Esophagus squamous epithelium (tissue), 5 donors: ENCODE data around the gene ISM2. TPM values are rescaled to one million over a fixed set of nuclear protein-coding genes. Genes with fewer than 3 reads are reported as not detected.

Source experiments
- DNase-seq: peaks from one replicate; lab custom pipeline; 2025; lab: John Stamatoyannopoulos, UW
- H3K27ac ChIP-seq, 4 donors: fragments of 200-600 bp; sonication (generic); one replicate each; pipeline ENCODE4 v1.5.1; 2016 to 2019; ENCODE audit warnings: mild to moderate bottlenecking in 1 of 4
- H3K27me3 ChIP-seq, 4 donors: fragments of 200-600 bp; sonication (generic); 1 replicate in 3 of 4; 2 replicates in 1 of 4; pipeline versions ENCODE4 v1.5.1 to v1.6.0; 2017 to 2021; ENCODE audit warnings: antibody characterized with exemption in 1 of 4
- H3K36me3 ChIP-seq, 3 donors: fragments of 200-600 bp; sonication (generic); one replicate each; pipeline ENCODE4 v1.5.1; 2016 to 2019
- H3K4me1 ChIP-seq, 3 donors: fragments of 200-600 bp; sonication (generic); one replicate each; pipeline ENCODE4 v1.5.1; 2017 to 2019
- H3K4me3 ChIP-seq, 4 donors: fragments of 200-600 bp; sonication (generic); 1 replicate in 3 of 4; 2 replicates in 1 of 4; pipeline ENCODE4 v1.5.1; 2016 to 2019; ENCODE audit warnings: mild to moderate bottlenecking in 2 of 4, moderate library complexity in 1 of 4
- H3K9me3 ChIP-seq, 3 donors: fragments of 200-600 bp; sonication (generic); one replicate each; pipeline ENCODE4 v1.5.1; 2016 to 2019
- POLR2A ChIP-seq, 4 donors: fragments of 450-650 bp; IDR thresholded peaks; one replicate each; pipeline ENCODE4 v1.6.1; 2017; ENCODE audit warnings: antibody characterized with exemption in 4 of 4, mild to moderate bottlenecking in 4 of 4, moderate library complexity in 3 of 4
- WGBS, 2 donors: methylation state at CpG; one replicate each; pipeline ENCODE4 v1.1.5; 2018; 5-methylcytosine and 5-hydroxymethylcytosine counted together
- intact Hi-C: fragments of 100-400 bp; cut with DNase I; formaldehyde crosslinking; loops from one replicate; pipeline ENCODE4 v1.15.0; 2022
- total RNA-seq, 4 donors: library from RNA; depleted of rRNA; stranded (reverse); fragments of >200 nt; gene quantifications; one replicate each; pipeline ENCODE4 v1.1.0, GENCODE V29; 2016
- TF ChIP-seq, protein P1 (sequence below), 6 experiments: fragments of 450-650 bp in 4 of 6; fragments of 200-600 bp in 2 of 6; sonication (generic) in 2 of 6; IDR thresholded peaks; one replicate each; pipeline ENCODE4 v1.5.1; 2016 to 2019; ENCODE audit warnings: antibody characterized with exemption in 6 of 6, mild to moderate bottlenecking in 4 of 6, moderate library complexity in 4 of 6
- donor health status: DM: yes; HTN: yes; CAD: no.

The ISM2 gene
- total RNA-seq, 4 donors from 2014 or later = 1.6 to 1.7 TPM; not detected in 2

- H3K36me3 ChIP-seq = peaks cover 2 to 44% (median 15%) of the 10 kb centered on the region in 3 donors
- peaks cover 0 to 38% (median 19%) of the 10 kb centered on the region in 3 donors for H3K4me1 ChIP-seq
- peak overlapping the region in 2 of 4 donors; percentile 92 to 99 for H3K4me3 ChIP-seq
- no peaks in the 10 kb centered on the region for H3K9me3 ChIP-seq
- no peak overlapping the region for H3K27ac ChIP-seq
- TF ChIP-seq, protein P1, sequence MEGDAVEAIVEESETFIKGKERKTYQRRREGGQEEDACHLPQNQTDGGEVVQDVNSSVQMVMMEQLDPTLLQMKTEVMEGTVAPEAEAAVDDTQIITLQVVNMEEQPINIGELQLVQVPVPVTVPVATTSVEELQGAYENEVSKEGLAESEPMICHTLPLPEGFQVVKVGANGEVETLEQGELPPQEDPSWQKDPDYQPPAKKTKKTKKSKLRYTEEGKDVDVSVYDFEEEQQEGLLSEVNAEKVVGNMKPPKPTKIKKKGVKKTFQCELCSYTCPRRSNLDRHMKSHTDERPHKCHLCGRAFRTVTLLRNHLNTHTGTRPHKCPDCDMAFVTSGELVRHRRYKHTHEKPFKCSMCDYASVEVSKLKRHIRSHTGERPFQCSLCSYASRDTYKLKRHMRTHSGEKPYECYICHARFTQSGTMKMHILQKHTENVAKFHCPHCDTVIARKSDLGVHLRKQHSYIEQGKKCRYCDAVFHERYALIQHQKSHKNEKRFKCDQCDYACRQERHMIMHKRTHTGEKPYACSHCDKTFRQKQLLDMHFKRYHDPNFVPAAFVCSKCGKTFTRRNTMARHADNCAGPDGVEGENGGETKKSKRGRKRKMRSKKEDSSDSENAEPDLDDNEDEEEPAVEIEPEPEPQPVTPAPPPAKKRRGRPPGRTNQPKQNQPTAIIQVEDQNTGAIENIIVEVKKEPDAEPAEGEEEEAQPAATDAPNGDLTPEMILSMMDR (IDR thresholded peaks at IDR 0.05) = no peak
- TF ChIP-seq POLR2A (IDR thresholded peaks at IDR 0.05) = no peak
- DNase-seq = no peak
- no peaks in the 10 kb centered on the region for H3K27me3 ChIP-seq
- intact Hi-C loops = no loop called here
- 62 to 69% methylated on average over 2 of the region's 2 CpGs for WGBS, 2 donors
Measured at GRCh38 chr14:77455966-77456640, 42.5 kb downstream of the ISM2 start.

DNA sequence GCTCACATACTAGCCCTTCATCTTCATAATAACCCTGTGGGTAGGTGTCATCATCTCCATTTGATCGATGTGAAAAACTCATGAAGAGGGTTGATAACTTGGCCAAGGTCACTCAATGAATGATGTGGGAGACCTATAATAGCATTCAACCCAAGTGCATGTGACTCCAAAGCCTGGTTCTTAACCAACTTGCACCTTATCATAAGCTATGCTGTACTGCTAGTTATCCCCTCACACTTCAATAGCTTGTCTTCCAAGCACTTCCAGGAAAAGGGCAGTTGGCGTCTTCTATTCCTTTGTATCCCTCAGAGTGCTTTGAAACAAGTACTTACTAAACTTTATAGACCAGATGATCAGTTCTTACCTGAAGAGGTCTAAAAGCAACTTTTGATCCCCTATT lies 56.4 kb downstream of the ISM2 start:
- Histone ChIP-seq H3K4me1 (no peaks in the 10 kb centered on the region), H3K4me3 (no peak overlapping the region), H3K36me3 (peaks cover 21 to 99% (median 39%) of the 10 kb centered on the region in 3 donors), H3K27ac (no peak overlapping the region), H3K27me3 (no peaks in the 10 kb centered on the region), H3K9me3 (no peaks in the 10 kb centered on the region)
- intact Hi-C loops = no loop called here
- TF ChIP-seq POLR2A (IDR thresholded peaks at IDR 0.05) = no peak
- TF ChIP-seq, protein P1 (IDR thresholded peaks at IDR 0.05) = no peak
- no peak for DNase-seq
- 84 to 100% methylated on average over 2 of the region's 2 CpGs for WGBS, 2 donors

GRCh38 chr14:77439861-77440260 lies 58.8 kb downstream of the ISM2 start:
- DNase-seq = no peak
- no peaks in the 10 kb centered on the region for H3K9me3 ChIP-seq
- H3K27me3 ChIP-seq = no peaks in the 10 kb centered on the region
- H3K36me3 ChIP-seq = peaks cover 22 to 99% (median 52%) of the 10 kb centered on the region in 3 donors
- TF ChIP-seq POLR2A (IDR thresholded peaks at IDR 0.05) = no peak
- intact Hi-C loops = no loop called here
- no peak overlapping the region for H3K27ac ChIP-seq
- no peak overlapping the region for H3K4me3 ChIP-seq
- no peaks in the 10 kb centered on the region for H3K4me1 ChIP-seq
- 90 to 95% methylated on average over 4 of the region's 4 CpGs for WGBS, 2 donors

- Histone ChIP-seq H3K36me3 (peaks cover 24 to 99% (median 45%) of the 10 kb centered on the region in 3 donors), H3K9me3 (no peaks in the 10 kb centered on the region), H3K27ac (no peak overlapping the region), H3K27me3 (no peaks in the 10 kb centered on the region), H3K4me1 (no peaks in the 10 kb centered on the region), H3K4me3 (no peak overlapping the region)
- intact Hi-C loops = no loop called here
- DNase-seq = no peak
- 95 to 97% methylated on average over 1 of the region's 1 CpG for WGBS, 2 donors
- TF ChIP-seq POLR2A (IDR thresholded peaks at IDR 0.05) = no peak
- TF ChIP-seq, protein P1 (IDR thresholded peaks at IDR 0.05) = no peak
Measured at GRCh38 chr14:77438596-77438995, 60.0 kb downstream of the ISM2 start.

DNA sequence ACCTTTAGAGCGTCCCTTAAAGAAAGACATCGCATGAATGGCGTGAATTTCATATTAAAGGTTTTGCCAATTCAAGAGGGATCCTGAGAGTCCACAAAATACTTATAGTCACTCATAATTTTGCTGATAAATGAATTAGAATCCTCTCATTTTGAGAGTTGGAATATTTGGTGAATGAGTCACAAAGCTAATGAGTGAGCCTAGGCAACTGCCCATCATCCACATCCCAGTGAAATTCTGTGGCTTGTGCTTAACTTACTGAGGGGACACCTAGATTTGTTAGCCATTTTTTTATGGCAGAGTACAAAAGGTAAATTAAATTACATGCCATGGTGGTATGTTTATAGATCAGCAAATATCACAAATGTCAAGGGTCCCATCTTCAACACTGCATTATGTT lies 62.6 kb downstream of the ISM2 start:
- TF ChIP-seq POLR2A (IDR thresholded peaks at IDR 0.05) = no peak
- TF ChIP-seq, protein P1 (IDR thresholded peaks at IDR 0.05) = no peak
- no peaks in the 10 kb centered on the region for H3K9me3 ChIP-seq
- intact Hi-C loops = no loop called here
- peaks cover 4 to 99% (median 29%) of the 10 kb centered on the region in 3 donors for H3K36me3 ChIP-seq
- no peak for DNase-seq
- H3K4me1 ChIP-seq = no peaks in the 10 kb centered on the region
- H3K4me3 ChIP-seq = no peak overlapping the region
- 95% methylated on average over 3 of the region's 3 CpGs for WGBS, 2 donors
- H3K27ac ChIP-seq = no peak overlapping the region
- no peaks in the 10 kb centered on the region for H3K27me3 ChIP-seq
